Esophagus squamous epithelium (tissue), 4 donors: ENCODE results near the gene RNF213.

ENCODE experiments used
- CTCF ChIP-seq, 6 experiments: fragments of 450-650 bp in 4 of 6; fragments of 200-600 bp in 2 of 6; sonication (generic) in 2 of 6; IDR thresholded peaks; one replicate each; pipeline ENCODE4 v1.5.1; 2016 to 2019; ENCODE audit warnings: antibody characterized with exemption in 6 of 6, mild to moderate bottlenecking in 4 of 6, moderate library complexity in 4 of 6
- POLR2A ChIP-seq, 4 donors: fragments of 450-650 bp; IDR thresholded peaks; one replicate each; pipeline ENCODE4 v1.6.1; 2017; ENCODE audit warnings: antibody characterized with exemption in 4 of 4, mild to moderate bottlenecking in 4 of 4, moderate library complexity in 3 of 4

GRCh38 chr17:80221351-80222105 is 39.1 kb upstream of the RNF213 start:
- TF ChIP-seq CTCF (IDR thresholded peaks at IDR 0.05), result no peak
- no peak for TF ChIP-seq POLR2A (IDR thresholded peaks at IDR 0.05)
